ENCODE data around the gene TMEM174.

TMEM174 gene

DNA sequence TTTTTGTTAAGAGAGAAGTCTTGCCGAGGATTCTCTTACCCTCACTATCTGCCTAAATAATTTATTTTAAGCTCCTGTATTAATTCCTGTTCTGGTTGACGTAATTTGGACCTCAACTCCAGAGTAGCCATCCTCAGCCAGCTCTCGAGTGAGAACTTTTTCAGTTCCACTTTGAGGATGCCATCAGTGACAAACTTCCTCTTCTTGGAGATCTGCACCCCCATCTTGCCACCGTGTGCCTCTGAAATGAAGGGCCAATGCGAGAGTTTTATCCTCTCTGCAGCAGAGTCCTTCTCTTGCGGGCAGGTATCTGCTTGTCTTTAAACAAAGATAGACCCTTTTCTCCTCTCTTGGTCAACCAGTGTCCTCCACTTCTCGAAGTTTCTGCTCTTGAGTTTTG lies 19.5 kb upstream of the TMEM174 start:
- no peak for DNase-seq

DNA sequence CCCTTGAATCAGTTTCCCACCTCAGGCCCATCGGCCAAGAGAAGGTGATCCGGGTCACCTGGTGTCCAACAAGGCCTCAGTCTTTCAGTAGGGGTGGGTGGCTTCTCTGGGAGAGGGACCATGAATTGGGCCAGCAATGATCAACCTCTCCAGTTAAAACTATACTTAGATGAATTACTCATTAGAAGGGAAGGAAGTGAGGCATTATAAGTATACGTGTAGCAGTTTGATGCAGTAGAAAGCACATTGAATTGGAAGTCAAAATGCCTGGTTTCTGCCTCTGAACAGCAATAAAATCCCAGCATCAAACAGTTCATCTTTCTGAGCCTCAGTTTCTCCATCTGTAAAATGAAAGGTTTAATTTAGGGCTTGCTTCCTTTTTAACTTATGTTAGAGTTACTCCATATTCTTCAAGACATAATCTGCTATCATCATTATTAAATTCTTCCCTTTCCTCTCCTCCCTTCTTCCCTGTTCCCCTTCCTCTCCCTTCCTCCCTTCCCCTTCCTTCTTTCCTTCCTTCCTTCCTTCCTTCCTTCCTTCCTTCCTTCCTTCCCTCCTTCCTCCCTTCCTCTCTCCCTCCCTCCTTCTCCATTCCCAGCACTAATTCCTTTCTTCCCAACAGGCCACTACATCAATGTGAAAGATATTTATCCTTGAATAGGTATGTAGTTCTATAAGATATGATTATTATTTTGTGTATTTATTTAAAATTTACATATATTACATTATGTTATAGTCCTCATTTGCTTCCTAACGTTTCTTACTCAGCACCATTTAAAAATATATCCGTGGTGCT lies 18.6 kb upstream of the TMEM174 start:
- DNase-seq, result no peak

DNA sequence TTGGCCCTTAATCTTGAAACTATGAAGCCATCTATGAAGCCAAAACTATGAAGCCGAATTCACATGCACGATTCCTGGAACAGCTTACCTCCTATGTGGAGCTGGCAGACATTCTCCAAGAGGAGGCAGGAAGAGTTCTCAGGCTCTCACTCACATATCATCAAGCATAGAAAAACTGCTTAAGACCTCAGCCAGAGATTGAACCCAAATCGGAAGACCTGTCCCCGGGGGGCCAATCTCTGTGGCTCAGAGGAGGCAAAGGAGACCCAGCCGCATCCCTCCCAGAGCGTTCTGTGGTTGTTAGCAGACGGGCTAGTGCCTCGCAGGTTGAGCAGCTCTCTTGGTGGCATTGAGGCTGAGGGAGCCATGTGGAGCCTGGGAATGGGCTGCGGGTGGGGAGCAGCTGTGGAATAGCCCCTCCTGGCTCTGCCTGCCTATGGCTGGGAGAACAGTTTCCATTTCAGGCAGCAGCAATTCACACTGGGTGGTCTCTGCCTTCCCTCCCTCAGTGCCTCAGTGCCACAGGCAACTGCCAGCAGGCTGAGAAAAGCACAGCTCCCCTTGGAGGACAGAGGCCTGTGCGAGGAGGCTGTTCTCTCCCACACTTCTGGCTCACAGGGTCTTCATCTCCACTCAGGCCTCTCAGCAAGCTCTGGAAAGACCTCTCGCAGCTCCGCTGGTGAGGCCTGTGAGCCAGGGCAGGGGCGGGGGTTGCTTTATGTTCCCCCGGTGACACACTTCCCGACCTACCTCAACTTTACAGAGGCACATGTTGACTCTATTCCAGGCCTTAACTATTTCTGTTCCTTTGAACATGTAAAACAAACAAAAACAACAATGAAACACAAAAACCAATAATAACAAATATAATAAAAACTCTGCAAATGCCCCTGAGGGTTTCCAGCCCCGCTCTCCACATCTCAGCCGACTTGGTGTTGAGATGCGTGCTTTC lies 17.4 kb upstream of the TMEM174 start:
- DNase-seq, result no peak

GRCh38 chr5:73157414-73158303 lies 15.3 kb upstream of the TMEM174 start:
- DNase-seq, result no peak

DNA sequence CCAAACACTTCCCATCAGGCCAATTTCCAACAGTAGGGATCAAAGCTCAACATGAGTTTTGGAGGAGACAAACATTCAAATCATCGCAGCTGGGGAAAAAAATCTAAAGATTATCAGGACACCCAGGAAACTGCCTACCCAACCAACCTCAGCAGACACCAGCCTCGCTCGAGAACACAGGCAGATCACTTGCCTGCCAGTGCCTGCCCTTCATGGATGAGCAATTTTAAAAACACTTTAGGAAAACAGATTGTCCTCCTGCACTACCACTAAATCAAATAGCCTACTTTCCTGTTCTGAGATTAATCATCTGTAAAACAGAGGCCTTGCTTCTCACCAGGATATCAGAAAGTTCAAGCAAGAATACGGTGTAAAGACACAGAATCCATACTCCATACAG lies 14.7 kb upstream of the TMEM174 start:
- DNase-seq, result no peak

DNA sequence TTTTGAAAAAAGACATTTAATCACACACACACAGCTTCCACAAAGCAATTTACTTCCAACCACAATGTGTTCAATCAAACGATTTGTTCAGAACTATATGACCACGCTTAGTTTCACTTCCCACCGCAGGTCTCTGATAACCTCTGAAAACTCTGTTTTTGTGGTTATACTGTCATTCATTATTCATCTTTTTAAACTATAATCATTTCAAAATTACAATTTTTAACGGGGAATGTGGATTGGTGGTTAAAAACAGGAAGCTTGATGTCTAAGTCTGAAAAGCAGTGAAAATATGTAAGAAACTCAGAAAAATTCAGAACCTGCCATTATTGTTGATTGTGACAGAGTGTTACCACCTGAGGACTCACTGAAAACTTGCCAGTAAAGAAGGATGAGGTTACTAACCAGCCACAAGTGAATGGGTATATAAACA lies 12.7 kb upstream of the TMEM174 start:
- no peak for DNase-seq

DNA sequence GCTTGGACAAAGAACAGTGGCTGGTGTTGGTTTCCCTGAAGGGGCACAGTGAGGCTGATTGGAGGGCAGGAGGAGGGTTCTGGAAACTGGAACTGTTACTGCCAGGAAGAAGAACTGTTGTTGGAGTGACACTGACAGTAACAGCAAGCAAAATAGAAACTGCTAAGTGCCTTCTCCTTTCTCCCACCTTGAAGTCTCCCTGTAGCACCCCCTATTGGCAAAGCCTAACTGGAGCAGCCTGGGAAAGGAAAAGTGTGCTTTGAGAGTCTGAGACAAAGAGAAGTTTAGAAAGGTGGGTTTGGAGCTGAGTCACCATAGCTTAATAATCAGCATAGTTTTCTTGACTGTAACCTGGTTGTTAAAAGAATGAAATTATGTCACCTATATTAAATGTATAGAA lies 2.5 kb upstream of the TMEM174 start:
- DNase-seq, result peak in 5 of 56 donors; percentile 1 to 8 (median 2)

DNA sequence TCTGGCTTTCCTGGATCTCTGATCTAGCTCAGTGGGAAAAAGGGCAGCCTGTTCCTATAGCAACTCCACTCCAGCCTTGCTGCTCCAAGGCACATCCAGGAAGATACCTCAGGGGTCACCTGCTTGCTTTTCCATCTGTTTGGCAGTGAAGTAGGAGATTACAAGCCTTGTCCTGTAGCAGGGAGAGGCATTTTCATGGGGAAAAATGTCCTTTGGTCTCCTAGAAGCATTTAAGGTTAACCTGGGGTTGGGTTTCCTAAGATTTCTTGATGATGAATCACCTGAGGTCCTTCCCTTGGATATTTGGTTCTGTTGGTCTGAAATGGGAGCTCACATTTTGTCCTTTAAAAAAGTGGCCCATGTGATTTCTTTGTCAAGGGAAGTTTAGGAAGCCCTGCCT lies 1.5 kb upstream of the TMEM174 start:
- no peak for DNase-seq

GRCh38 chr5:73174100-73174815 lies 1.3 kb downstream of the TMEM174 start:
- no peak for DNase-seq

GRCh38 chr5:73176250-73176649 lies 3.3 kb downstream of the TMEM174 start:
- DNase-seq, result no peak

GRCh38 chr5:73178265-73178664 lies 5.3 kb downstream of the TMEM174 start:
- no peak for DNase-seq

GRCh38 chr5:73179730-73180129 lies 6.7 kb downstream of the TMEM174 start:
- DNase-seq, result no peak

GRCh38 chr5:73180566-73180965 lies 7.6 kb downstream of the TMEM174 start:
- no peak for DNase-seq

- no peak for DNase-seq
Measured at GRCh38 chr5:73182307-73182706, 9.3 kb downstream of the TMEM174 start.

DNA sequence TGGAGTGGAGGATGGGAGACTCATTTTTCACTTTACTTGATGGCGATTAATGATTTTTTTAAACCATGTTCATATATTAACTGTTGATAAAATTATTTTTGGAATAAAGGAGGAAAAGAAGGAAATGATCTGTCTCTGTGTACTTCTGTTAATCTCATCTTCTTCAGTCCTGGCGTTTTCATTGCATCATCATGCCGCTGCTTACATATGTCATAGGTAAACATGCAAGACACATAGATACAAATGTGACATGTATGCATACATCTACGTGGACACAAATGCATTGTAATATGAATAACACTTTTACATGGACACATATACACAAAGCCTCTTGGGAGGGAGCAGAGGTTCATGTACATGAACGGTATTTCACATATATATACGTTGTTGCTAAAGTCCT lies 10.0 kb downstream of the TMEM174 start:
- DNase-seq, result no peak

DNA sequence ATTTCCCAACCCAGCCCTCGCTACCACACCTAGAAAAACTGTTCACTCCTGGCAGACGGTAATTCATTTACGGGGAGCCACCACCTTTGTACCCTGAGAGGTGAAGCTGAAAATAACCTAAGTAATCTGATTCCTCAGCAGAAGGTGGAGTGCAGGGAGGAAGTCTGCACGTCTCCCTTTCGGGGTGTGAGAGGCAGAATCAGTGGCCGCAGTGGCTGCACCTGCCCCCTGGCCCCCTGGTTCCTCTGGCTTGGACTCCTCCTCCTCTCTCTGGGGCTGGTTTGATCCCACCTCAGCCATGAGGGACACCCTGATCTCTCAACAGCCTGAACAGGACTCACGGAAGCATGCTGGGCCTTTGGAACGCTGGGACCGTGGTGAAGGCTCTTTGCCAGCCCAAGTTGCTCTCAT lies 10.5 kb downstream of the TMEM174 start:
- DNase-seq, result no peak

- no peak for DNase-seq
Measured at GRCh38 chr5:73186976-73187375, 14.0 kb downstream of the TMEM174 start.

DNA sequence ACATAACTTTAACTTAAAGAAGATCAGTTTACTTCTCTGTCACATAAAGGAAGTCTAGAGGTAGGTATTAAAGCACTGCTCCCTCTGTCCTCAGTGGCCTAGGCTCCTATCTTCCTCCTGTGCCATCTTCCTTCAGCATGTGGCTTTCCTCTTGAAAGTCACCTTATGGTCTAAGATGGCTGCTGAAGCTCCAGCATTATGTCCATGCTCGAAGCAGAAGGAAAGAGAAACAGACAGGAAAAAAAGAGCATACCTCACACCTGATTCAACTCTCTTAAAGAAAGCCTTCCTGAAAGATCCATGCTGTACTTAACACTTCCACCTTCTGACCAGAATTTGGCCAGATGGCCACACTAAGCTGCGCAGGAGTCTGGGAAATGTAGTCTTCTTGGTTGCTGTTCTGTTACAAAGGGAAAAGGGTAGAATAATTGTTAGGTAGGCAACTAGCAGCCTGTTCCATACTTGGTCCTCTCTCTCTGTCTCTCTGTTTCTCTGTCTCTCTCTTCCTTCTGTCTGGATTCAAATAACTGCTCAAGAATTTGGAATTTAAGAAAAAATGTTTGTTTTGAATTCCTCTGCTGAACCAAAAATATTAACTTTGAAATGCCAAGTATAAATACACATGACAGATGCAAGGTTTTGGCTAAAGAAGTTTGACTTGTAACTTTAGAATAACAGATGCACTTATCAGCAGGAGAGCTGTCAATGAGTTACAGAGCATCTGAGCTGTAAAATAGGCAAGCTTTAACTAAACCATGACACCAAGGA lies 16.0 kb downstream of the TMEM174 start:
- no peak for DNase-seq

DNA sequence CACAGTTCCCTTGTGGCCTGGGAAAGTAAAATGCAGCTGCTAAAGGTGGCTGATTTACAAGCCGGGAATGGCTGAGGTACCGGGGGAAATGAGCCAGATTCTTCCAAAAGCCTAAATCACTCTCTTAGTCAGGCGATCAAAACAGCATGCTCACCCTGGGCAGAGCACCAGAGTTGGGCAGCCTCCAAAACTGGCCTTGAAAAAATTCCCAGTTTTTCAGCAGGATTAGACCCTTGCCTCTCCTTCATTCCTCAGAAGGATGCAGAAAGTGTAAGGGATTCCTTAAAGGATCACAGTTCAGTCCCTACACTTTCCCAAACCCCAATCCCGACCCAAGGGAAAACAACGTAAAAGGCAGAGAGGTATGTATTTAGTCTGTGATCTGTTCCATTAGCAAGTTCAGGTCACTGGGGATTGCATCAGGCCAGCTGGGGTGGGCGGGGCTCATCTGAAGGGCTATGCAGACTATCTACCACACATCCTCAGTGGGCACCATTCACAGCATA lies 16.9 kb downstream of the TMEM174 start:
- peak in 5 of 56 donors; percentile 5 to 14 (median 7) for DNase-seq

- no peak for DNase-seq
Measured at GRCh38 chr5:73192370-73192769, 19.4 kb downstream of the TMEM174 start.

Data from nucleus accumbens (tissue), 56 donors.